GM12865 (cell line): ENCODE results near the gene SH2D3A.

Source experiments
- DNase-seq: peaks from one replicate; pipeline ENCODE4 v3.0.0; 2010; ENCODE audit warnings: low read depth
- H3K4me3 ChIP-seq: 2 replicates; pipeline ENCODE4 v1.5.1; 2011; ENCODE audit warnings: mild to moderate bottlenecking, low read depth, low read length, control low read depth
- TF ChIP-seq, protein P1 (sequence below): IDR thresholded peaks from 2 replicates; pipeline ENCODE4 v1.5.1; 2011; ENCODE audit warnings: low read length, control low read depth, low read depth, inconsistent platforms; ENCODE audit not compliant: insufficient read depth; ENCODE audit errors: missing control alignments

The SH2D3A gene

DNA sequence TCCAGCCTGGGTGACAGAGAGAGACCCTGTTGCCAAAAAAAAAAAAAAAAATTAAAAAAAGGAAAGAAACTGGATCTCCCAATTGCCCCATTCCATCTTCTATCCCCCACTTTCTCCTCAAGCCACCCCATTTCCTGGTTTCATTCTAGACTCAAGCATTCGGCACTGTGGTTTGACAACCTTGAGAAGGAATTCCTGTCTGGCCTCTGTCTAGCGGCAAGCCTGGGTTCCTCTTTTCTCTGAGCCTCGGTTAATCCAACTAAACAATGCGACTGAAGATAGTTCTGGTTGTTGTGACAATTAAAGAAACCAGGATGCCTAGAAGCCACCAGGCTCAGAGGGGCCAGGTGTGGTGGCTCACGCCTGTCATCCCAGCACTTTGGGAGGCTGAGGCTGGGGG is 43.5 kb downstream of the SH2D3A start:
- no peak overlapping the region for H3K4me3 ChIP-seq
- TF ChIP-seq, protein P1, sequence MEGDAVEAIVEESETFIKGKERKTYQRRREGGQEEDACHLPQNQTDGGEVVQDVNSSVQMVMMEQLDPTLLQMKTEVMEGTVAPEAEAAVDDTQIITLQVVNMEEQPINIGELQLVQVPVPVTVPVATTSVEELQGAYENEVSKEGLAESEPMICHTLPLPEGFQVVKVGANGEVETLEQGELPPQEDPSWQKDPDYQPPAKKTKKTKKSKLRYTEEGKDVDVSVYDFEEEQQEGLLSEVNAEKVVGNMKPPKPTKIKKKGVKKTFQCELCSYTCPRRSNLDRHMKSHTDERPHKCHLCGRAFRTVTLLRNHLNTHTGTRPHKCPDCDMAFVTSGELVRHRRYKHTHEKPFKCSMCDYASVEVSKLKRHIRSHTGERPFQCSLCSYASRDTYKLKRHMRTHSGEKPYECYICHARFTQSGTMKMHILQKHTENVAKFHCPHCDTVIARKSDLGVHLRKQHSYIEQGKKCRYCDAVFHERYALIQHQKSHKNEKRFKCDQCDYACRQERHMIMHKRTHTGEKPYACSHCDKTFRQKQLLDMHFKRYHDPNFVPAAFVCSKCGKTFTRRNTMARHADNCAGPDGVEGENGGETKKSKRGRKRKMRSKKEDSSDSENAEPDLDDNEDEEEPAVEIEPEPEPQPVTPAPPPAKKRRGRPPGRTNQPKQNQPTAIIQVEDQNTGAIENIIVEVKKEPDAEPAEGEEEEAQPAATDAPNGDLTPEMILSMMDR = no peak
- no peak for DNase-seq

DNA sequence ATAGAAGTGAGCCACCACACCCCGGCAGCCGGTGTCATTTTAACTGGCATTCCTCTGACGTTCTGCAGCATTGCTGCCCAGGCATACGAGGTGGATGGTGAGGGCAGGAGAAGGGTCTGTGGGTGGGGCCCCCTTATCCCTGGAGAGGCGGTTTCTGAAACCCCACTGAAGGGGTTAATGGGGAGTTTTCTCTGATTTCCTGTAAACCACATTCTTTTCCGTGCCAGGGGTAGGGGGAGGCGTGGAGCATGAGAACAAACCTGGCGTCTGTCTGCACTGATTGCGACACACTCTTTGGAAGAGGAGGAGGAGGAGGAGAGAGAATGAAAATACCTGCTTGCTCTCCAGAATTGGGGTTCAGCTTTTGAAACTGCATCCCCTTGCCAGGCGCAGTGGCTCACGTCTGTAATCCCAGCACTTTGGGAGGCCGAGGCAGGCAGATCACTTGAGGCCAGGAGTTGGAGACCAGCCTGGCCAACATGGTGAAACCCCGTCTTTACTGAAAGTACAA is 44.1 kb downstream of the SH2D3A start:
- no peak for DNase-seq
- no peak overlapping the region for H3K4me3 ChIP-seq
- TF ChIP-seq, protein P1 = no peak

DNA sequence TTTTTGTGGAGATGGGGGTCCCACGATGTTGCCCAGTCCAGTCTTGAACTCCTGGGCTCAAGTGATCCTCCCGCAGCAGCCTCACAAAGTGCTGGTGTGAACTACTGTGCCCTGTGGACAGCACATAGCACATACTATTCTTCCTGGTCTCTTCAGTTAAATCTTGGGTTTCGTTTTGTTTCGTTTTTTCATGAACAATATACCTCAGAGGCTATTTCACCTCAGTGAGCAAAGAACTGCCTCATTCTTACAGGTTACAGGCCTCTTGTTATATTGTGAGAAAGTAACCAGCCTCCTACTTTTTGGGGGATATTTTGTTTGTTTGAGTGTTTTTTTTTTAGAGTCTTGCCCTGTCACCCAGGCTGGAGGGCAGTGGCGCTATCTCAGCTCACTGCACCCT is 45.5 kb downstream of the SH2D3A start:
- TF ChIP-seq, protein P1 = no peak
- peak overlapping the region; percentile 29 for H3K4me3 ChIP-seq

DNA sequence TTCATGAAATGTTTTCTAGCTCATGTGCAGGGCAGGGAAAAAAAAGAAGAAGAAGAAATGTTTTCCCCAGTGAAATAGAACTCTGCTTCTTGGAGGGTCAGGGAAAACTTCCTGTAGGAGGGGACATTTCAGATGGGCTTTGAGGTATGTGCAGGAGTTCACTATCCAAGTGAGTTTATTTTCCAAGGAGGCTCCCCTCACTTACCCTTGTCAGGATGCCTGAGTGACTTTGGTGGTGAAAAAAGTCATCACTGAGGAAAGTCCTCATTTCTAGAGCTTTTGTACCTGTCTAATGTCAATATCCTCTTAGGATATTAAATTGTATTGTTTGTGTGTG is 46.1 kb downstream of the SH2D3A start:
- DNase-seq = no peak
- TF ChIP-seq, protein P1 = no peak
- H3K4me3 ChIP-seq = no peak overlapping the region; the same call in 1 of the 2 replicates

More for the DNA sequence above, 45.5 kb downstream of the SH2D3A start:
- DNase-seq = peak; percentile 77

DNA sequence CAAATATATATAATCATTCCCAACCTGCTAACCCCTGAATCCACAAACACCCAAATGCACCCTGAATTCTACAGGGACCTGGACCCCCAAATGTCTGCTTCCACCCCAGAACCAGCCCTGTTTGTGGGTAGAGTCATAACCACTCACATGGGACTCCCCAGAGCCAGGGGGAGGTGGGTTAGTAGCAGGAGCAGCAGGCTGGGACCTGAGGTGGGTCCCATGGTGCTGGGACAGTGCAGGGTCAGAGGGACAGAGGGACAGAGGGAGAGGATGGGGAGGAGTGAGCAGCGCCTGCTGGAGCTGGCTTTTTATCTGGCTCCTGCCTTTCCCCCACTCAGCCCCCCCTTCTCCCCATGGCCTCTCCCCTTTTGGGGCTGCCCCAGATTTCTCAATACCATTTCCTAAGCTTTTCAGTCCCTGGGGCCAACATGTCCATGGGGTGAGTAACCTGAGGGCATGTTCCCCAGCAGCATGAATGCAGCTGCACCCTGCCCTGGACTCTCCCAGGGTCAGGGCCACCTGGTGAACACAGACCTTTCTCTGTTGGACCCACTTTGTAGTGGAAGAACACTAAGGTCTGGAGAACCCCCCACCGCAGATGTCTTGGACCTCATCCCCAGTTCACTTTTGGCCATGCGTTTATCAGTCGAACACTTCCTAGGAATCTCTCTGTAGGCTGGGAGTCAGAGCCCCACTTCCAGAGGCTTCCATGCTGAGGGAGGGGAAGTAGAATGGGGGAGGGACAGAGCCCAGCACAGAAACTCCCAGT is 46.7 kb downstream of the SH2D3A start, which contains the start of gene C3:
Gene C3, minus strand, starts transcription at position 282 of the 769 bp plus-strand sequence. Its CDS starts 61 bp downstream, at position 221.
- peak within 1 kb of the TSS; percentile 29 for H3K4me3 ChIP-seq
- TF ChIP-seq, protein P1 = no peak
- DNase-seq = no peak

DNA sequence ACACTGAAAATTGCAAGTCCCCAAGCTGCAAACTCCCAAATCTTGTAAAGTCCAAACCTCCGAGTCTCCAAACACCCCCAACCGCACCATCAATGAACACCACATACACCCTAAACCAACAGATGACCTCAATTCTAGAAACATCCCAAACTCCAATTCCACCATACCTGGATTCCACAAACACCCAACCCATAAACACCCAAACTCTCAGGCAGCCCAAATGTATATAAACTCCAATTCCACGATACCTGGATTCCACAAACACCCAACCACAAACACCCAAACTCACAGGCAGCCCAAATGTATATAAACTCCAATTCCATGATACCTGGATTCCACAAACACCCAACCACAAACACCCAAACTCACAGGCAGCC is 47.3 kb downstream of the SH2D3A start:
- H3K4me3 ChIP-seq = no peak overlapping the region
- no peak for DNase-seq
- TF ChIP-seq, protein P1 = no peak

DNA sequence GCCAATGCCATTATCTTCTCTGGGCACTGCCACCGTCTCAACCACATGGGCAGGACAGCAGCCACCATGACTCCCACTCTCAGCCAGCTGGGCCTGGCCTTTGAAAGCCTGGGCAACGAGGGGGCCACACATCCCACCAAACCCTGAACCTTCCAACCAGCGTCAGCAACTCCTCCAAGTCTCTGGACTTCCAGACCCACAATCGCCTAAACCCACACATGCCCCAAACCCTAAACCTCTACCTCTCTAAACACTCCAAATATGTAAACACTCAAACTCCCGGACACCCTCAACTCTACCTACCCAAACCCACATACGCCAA is 47.7 kb downstream of the SH2D3A start:
- H3K4me3 ChIP-seq = no peak overlapping the region
- no peak for DNase-seq

More for the DNA sequence above, 47.7 kb downstream of the SH2D3A start:
- TF ChIP-seq, protein P1 = no peak
